ENCODE data around the gene AKIRIN1.
"Not testable (repeated sequence)": the region's sequence is repeated elsewhere in the genome, so short reads cannot be mapped to it uniquely, and the experiment has no call there.

Gene AKIRIN1

GRCh38 chr1:38973659-38974437 lies 17.2 kb upstream of the AKIRIN1 start:
- Histone ChIP-seq H3K4me3 (ENCODE audit: low read length) (no peak overlapping the region), H3K36me3 (ENCODE audit: control insufficient read depth, low read length) (no peaks in the 10 kb centered on the region), H3K9me3 (ENCODE audit: control insufficient read depth, insufficient read depth, low read length) (peaks cover 7% of the 10 kb centered on the region; the same call in 1 of the 2 replicates), H3K79me2 (ENCODE audit: control insufficient read depth, low read length) (no peaks in the 10 kb centered on the region), H3K27ac (ENCODE audit: low read depth, low read length) (no peak overlapping the region), H3K27me3 (ENCODE audit: control insufficient read depth, low read length) (no peaks in the 10 kb centered on the region), H3F3A (ENCODE audit: control insufficient read depth, insufficient read depth) (no peaks in the 10 kb centered on the region), H4K20me1 (ENCODE audit: control insufficient read depth, insufficient read depth, low read depth, low read length) (no peaks in the 10 kb centered on the region), H3K9me2 (replicated peaks; ENCODE audit: control insufficient read depth, low read length) (no peaks in the 10 kb centered on the region), H3K4me1 (ENCODE audit: control insufficient read depth, low read length) (no peaks in the 10 kb centered on the region), H3K4me2 (ENCODE audit: low read length) (no peak overlapping the region)
- TF ChIP-seq EZH2phosphoT487 (IDR thresholded peaks at IDR 0.05; ENCODE audit: borderline replicate concordance, low read length) (no peak), CTCF (IDR thresholded peaks at IDR 0.05; ENCODE audit: low read depth, low read length, poor library complexity, severe bottlenecking) (no peak)

DNA sequence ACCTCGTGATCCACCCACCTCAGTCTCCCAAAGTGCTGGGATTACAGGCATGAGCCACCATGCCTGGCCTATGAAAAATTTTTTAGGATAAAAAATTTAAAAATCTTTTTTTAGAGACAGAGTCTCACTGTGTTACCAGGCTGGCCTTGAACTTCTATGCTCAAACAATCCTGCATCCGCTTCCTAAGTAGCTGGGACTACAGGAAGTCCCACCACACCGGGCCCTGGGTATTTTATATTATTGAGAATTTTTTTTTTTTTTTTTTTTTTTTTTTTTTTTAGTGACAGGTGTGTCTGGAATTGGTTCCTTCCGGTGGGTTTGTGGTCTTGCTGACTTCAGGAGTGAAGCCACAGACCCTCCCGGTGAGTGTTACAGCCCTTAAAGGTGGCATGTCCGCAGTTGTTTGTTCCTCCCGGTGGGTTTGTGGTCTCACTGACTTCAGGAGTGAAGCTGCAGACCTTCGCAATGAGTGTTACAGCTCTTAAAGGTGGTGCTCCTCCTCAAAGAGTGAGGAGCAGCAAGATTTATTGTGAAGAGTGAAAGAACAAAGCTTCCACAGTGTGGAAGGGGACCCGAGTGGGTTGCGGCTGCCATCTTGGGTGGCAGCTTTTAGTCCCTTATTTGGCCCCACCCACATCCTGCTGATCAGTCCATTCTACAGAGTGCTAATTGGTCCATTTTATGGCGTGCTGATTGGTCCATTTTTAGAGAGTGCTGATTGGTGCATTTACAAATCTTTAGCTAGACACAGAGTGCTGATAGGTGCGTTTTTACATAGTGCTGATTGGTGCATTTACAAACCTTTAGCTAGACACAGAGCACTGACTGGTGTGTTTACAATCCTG lies 13.5 kb upstream of the AKIRIN1 start:
- H3K4me1 ChIP-seq (ENCODE audit: control insufficient read depth, low read length); H3K4me2 ChIP-seq (ENCODE audit: low read length); H3K79me2 ChIP-seq (ENCODE audit: control insufficient read depth, low read length); H3K36me3 ChIP-seq (ENCODE audit: control insufficient read depth, low read length); H3K9me2 ChIP-seq (replicated peaks; ENCODE audit: control insufficient read depth, low read length); H3K9me3 ChIP-seq (ENCODE audit: control insufficient read depth, insufficient read depth, low read length); H3F3A ChIP-seq (ENCODE audit: control insufficient read depth, insufficient read depth); H3K27me3 ChIP-seq (ENCODE audit: control insufficient read depth, low read length); H3K4me3 ChIP-seq (ENCODE audit: low read length); H4K20me1 ChIP-seq (ENCODE audit: control insufficient read depth, insufficient read depth, low read depth, low read length); H3K27ac ChIP-seq (ENCODE audit: low read depth, low read length): not testable (repeated sequence)

DNA sequence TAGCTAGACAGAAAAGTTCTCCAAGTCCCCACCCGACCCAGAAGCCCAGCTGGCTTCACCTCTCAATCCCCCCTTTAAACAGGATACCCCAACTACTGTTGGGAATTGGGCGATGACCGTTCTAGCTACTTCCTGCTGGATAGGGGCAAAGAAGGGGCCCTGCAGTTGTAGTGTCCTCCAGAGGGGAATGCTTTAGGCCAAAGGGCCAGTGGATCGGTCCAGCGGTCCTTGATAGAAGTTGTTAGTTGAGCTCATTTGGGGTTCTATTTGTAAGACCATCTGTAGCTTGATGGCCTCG lies 12.9 kb upstream of the AKIRIN1 start:
- not testable (repeated sequence) for H3K9me3 ChIP-seq (ENCODE audit: control insufficient read depth, insufficient read depth, low read length); H3K9me2 ChIP-seq (replicated peaks; ENCODE audit: control insufficient read depth, low read length); H3K36me3 ChIP-seq (ENCODE audit: control insufficient read depth, low read length); H3K4me3 ChIP-seq (ENCODE audit: low read length); H3K4me2 ChIP-seq (ENCODE audit: low read length); H3K4me1 ChIP-seq (ENCODE audit: control insufficient read depth, low read length); H3F3A ChIP-seq (ENCODE audit: control insufficient read depth, insufficient read depth); H3K27me3 ChIP-seq (ENCODE audit: control insufficient read depth, low read length); H4K20me1 ChIP-seq (ENCODE audit: control insufficient read depth, insufficient read depth, low read depth, low read length); H3K27ac ChIP-seq (ENCODE audit: low read depth, low read length); H3K79me2 ChIP-seq (ENCODE audit: control insufficient read depth, low read length)

- H4K20me1 ChIP-seq (ENCODE audit: control insufficient read depth, insufficient read depth, low read depth, low read length); H3F3A ChIP-seq (ENCODE audit: control insufficient read depth, insufficient read depth); H3K4me3 ChIP-seq (ENCODE audit: low read length); H3K9me3 ChIP-seq (ENCODE audit: control insufficient read depth, insufficient read depth, low read length); H3K4me2 ChIP-seq (ENCODE audit: low read length); H3K36me3 ChIP-seq (ENCODE audit: control insufficient read depth, low read length); H3K27me3 ChIP-seq (ENCODE audit: control insufficient read depth, low read length); H3K27ac ChIP-seq (ENCODE audit: low read depth, low read length); H3K79me2 ChIP-seq (ENCODE audit: control insufficient read depth, low read length); H3K9me2 ChIP-seq (replicated peaks; ENCODE audit: control insufficient read depth, low read length); H3K4me1 ChIP-seq (ENCODE audit: control insufficient read depth, low read length): not testable (repeated sequence)
Measured at GRCh38 chr1:38979380-38979779, 11.7 kb upstream of the AKIRIN1 start.

- Histone ChIP-seq H3K36me3 (ENCODE audit: control insufficient read depth, low read length) (peaks cover 25% of the 10 kb centered on the region), H3F3A (ENCODE audit: control insufficient read depth, insufficient read depth) (no peaks in the 10 kb centered on the region), H3K4me3 (ENCODE audit: low read length) (peak overlapping the region; percentile 84), H3K4me1 (ENCODE audit: control insufficient read depth, low read length) (peaks cover 26% of the 10 kb centered on the region), H3K79me2 (ENCODE audit: control insufficient read depth, low read length) (peaks cover 44% of the 10 kb centered on the region), H3K9me2 (replicated peaks; ENCODE audit: control insufficient read depth, low read length) (no peaks in the 10 kb centered on the region), H3K9me3 (ENCODE audit: control insufficient read depth, insufficient read depth, low read length) (no peaks in the 10 kb centered on the region), H3K4me2 (ENCODE audit: low read length) (peak overlapping the region; percentile 98), H3K27me3 (ENCODE audit: control insufficient read depth, low read length) (peaks cover 8% of the 10 kb centered on the region; the same call in 1 of the 2 replicates), H3K27ac (ENCODE audit: low read depth, low read length) (no peak overlapping the region), H4K20me1 (ENCODE audit: control insufficient read depth, insufficient read depth, low read depth, low read length) (peaks cover 17% of the 10 kb centered on the region)
- TF ChIP-seq CTCF (IDR thresholded peaks at IDR 0.05; ENCODE audit: low read depth, low read length, poor library complexity, severe bottlenecking) (no peak), EZH2phosphoT487 (IDR thresholded peaks at IDR 0.05; ENCODE audit: borderline replicate concordance, low read length) (no peak)
Measured at GRCh38 chr1:38989979-38990378, 1.1 kb upstream of the AKIRIN1 start.

All from DOHH2 (cell line).